Gastroesophageal sphincter (tissue), 3 donors: ENCODE results near the gene BTF3L4.

Experiments
- CTCF ChIP-seq, 4 experiments: fragments of 200-600 bp in 2 of 4; fragments of 450-650 bp in 2 of 4; sonication (generic) in 1 of 4; IDR thresholded peaks; one replicate each; pipeline ENCODE4 v1.5.1; 2017 to 2019; ENCODE audit warnings: antibody characterized with exemption in 4 of 4, mild to moderate bottlenecking in 2 of 4, moderate library complexity in 2 of 4
- POLR2A ChIP-seq, 2 donors: fragments of 450-650 bp; IDR thresholded peaks; one replicate each; pipeline ENCODE4 v1.6.1; 2017; ENCODE audit warnings: antibody characterized with exemption in 2 of 2, mild to moderate bottlenecking in 2 of 2, moderate library complexity in 1 of 2
- POLR2AphosphoS5 ChIP-seq: sonication (generic); formaldehyde crosslinking; IDR thresholded peaks from one replicate; pipeline ENCODE4 v1.6.1; 2017; ENCODE audit warnings: antibody characterized with exemption

- no peak for TF ChIP-seq CTCF (IDR thresholded peaks at IDR 0.05)
- no peak for TF ChIP-seq POLR2A (IDR thresholded peaks at IDR 0.05)
- no peak for TF ChIP-seq POLR2AphosphoS5
Measured at GRCh38 chr1:52056937-52057231, 789 bp downstream of the BTF3L4 start.
